Liver (tissue), 9 donors: ENCODE results near the gene ZDHHC8. TPM values are rescaled to one million over a fixed set of nuclear protein-coding genes. Genes with fewer than 3 reads are reported as not detected.

ENCODE experiments used
- DNase-seq: peaks from one replicate; pipeline ENCODE4 v3.0.0-alpha.2; 2017; ENCODE audit warnings: low spot score
- H3K27ac ChIP-seq, 2 donors: one replicate each; pipeline ENCODE4 v1.7.0; 2013; ENCODE audit warnings: inconsistent platforms in 2 of 2, low read length in 2 of 2, control low read depth in 1 of 2, low read depth in 1 of 2, mild to moderate bottlenecking in 1 of 2
- H3K27me3 ChIP-seq, 4 donors: one replicate each; pipeline versions ENCODE4 v1.6.1 to v1.7.0; 2013; ENCODE audit warnings: low read length in 3 of 4, inconsistent platforms in 1 of 4, mild to moderate bottlenecking in 1 of 4, moderate library complexity in 1 of 4; ENCODE audit not compliant: control insufficient read depth in 4 of 4, insufficient read depth in 4 of 4
- H3K36me3 ChIP-seq, 4 donors: one replicate each; pipeline versions ENCODE4 v1.6.1 to v1.7.0; 2013; ENCODE audit warnings: low read length in 3 of 4, mild to moderate bottlenecking in 3 of 4, low read depth in 1 of 4, moderate library complexity in 1 of 4; ENCODE audit not compliant: control insufficient read depth in 4 of 4, insufficient read depth in 3 of 4
- H3K4me1 ChIP-seq, 4 donors: one replicate each; pipeline versions ENCODE4 v1.6.1 to v1.7.0; 2013; ENCODE audit warnings: low read length in 3 of 4, mild to moderate bottlenecking in 3 of 4, moderate library complexity in 1 of 4; ENCODE audit not compliant: control insufficient read depth in 4 of 4, insufficient read depth in 4 of 4
- H3K4me3 ChIP-seq, 3 donors: one replicate each; pipeline versions ENCODE4 v1.6.1 to v1.7.0; 2013; ENCODE audit warnings: low read length in 3 of 3, control low read depth in 1 of 3, low read depth in 1 of 3, mild to moderate bottlenecking in 1 of 3
- H3K9ac ChIP-seq, 2 donors: one replicate each; pipeline ENCODE4 v1.7.0; 2013; ENCODE audit warnings: low read length in 2 of 2, mild to moderate bottlenecking in 2 of 2, moderate library complexity in 2 of 2, control low read depth in 1 of 2, low read depth in 1 of 2
- H3K9me3 ChIP-seq, 4 donors: one replicate each; pipeline versions ENCODE4 v1.6.1 to v1.7.0; 2013; ENCODE audit warnings: low read length in 3 of 4; ENCODE audit not compliant: control insufficient read depth in 4 of 4
- FOXA1 ChIP-seq: IDR thresholded peaks from 2 replicates; pipeline ENCODE4 v1.6.1; 2016; ENCODE audit warnings: antibody characterized with exemption
- FOXA2 ChIP-seq: IDR thresholded peaks from 2 replicates; pipeline ENCODE4 v1.6.1; 2016; ENCODE audit warnings: antibody characterized with exemption
- GABPA ChIP-seq, 2 donors: IDR thresholded peaks in 1 of 2; conservative IDR thresholded peaks in 1 of 2; 2 replicates each; pipeline ENCODE4 v1.6.1; 2016; ENCODE audit warnings: antibody characterized with exemption in 2 of 2, mild to moderate bottlenecking in 1 of 2, moderate library complexity in 1 of 2
- HNF4A ChIP-seq, 2 donors: conservative IDR thresholded peaks; 2 replicates each; pipeline ENCODE4 v1.6.1; 2016; ENCODE audit warnings: antibody characterized with exemption in 2 of 2, mild to moderate bottlenecking in 2 of 2
- HNF4G ChIP-seq: IDR thresholded peaks from 2 replicates; pipeline ENCODE4 v1.6.1; 2016; ENCODE audit warnings: antibody characterized with exemption
- JUND ChIP-seq, 2 donors: IDR thresholded peaks; 2 replicates each; pipeline ENCODE4 v1.6.1; 2016; ENCODE audit warnings: antibody characterized with exemption in 2 of 2
- NR2F2 ChIP-seq: IDR thresholded peaks from 2 replicates; pipeline ENCODE4 v1.6.1; 2016; ENCODE audit warnings: antibody characterized with exemption
- RAD21 ChIP-seq, 2 donors: IDR thresholded peaks; 2 replicates each; pipeline ENCODE4 v1.6.1; 2016; ENCODE audit warnings: antibody characterized with exemption in 2 of 2, mild to moderate bottlenecking in 2 of 2
- RXRA ChIP-seq, 2 donors: IDR thresholded peaks; 2 replicates each; pipeline ENCODE4 v1.6.1; 2017 to 2018; ENCODE audit warnings: antibody characterized with exemption in 2 of 2, mild to moderate bottlenecking in 1 of 2
- YY1 ChIP-seq: IDR thresholded peaks from 2 replicates; pipeline ENCODE4 v1.6.1; 2016; ENCODE audit warnings: antibody characterized with exemption, mild to moderate bottlenecking
- WGBS: extraction: QIAGEN DNeasy Blood & Tissue Kit; methylation state at CpG from one replicate; pipeline ENCODE4 v1.1.7; 2013; 5-methylcytosine and 5-hydroxymethylcytosine counted together
- polyA plus RNA-seq, 2 donors: library from polyadenylated mRNA; stranded (reverse) in 1 of 2; unstranded in 1 of 2; fragments of 200-250 nt in 1 of 2; fragments of >200 nt in 1 of 2; fragmentation: Nextera tagmentation in 1 of 2; extraction: Ambion mirVana in 1 of 2; gene quantifications; one replicate each; pipeline versions ENCODE4 v1.2.1 to v1.2.3, GENCODE V29; 2013 to 2015
- total RNA-seq, 2 donors: library from RNA; depleted of rRNA; stranded (reverse); fragments of >200 nt; gene quantifications; one replicate each; pipeline ENCODE4 v1.2.3, GENCODE V29; 2014
- TF ChIP-seq, protein P1 (sequence below): IDR thresholded peaks from 2 replicates; pipeline ENCODE4 v1.6.1; 2016; ENCODE audit warnings: antibody characterized with exemption
- TF ChIP-seq, protein P2 (sequence below): IDR thresholded peaks from 2 replicates; pipeline ENCODE4 v1.6.1; 2016; ENCODE audit warnings: antibody characterized with exemption, mild to moderate bottlenecking
- TF ChIP-seq, protein P3 (sequence below): IDR thresholded peaks from 2 replicates; pipeline ENCODE4 v1.6.1; 2016; ENCODE audit warnings: antibody characterized with exemption
- TF ChIP-seq, protein P4 (sequence below): IDR thresholded peaks from 2 replicates; pipeline ENCODE4 v1.6.1; 2016; ENCODE audit warnings: antibody characterized with exemption
- TF ChIP-seq, protein P5 (sequence below): fragments of 150-350 bp; IDR thresholded peaks from 2 replicates; pipeline ENCODE4 v1.5.1; 2017; ENCODE audit warnings: improper control_type of control experiment, low read depth, low read length; ENCODE audit not compliant: missing input control
- donor health status: healthy.
- donor health status: healthy.
- donor health status: healthy.
- donor health status: healthy.
- donor health status: healthy.

ZDHHC8 gene
- total and polyA plus RNA-seq, 4 donors, result 2.9 to 11.8 (median 6.8) TPM

DNA sequence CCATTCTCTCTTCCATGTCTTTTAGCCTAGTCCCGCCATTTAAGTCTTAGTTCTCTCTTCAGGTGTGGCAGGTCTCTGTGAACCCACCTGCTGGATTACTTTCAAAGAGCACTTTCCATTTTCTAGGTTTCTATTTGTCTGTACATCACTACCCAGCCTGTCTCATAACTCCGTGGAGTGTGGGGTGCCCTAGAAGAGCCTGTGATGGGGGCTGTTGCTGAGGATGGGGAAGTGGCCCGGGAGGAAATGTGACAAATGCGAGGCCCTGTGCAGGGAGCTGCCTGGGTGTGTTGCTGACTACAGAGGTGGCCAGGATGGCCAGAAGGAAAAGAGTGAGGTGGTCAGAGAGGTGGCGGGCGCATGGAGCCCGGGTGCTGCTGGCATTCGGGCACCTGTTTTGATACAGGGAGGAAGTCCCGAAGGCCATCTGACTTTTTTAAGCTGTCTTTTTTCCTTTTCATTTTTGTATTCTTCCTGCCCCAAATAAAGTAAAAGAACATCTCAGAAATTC, 40.8 kb upstream of the ZDHHC8 start:
- Histone ChIP-seq H3K4me3 (no peak overlapping the region), H3K36me3 (peaks cover 25 to 65% (median 52%) of the 10 kb centered on the region in 4 donors), H3K9me3 (no peaks in the 10 kb centered on the region), H3K9ac (no peak overlapping the region), H3K27me3 (no peaks in the 10 kb centered on the region), H3K27ac (no peak overlapping the region), H3K4me1 (peaks cover 12 to 35% (median 21%) of the 10 kb centered on the region in 4 donors)
- WGBS, result 92% methylated on average over 9 of the region's 9 CpGs
- TF ChIP-seq GABPA (IDR thresholded peaks at IDR 0.05 in 1 of 2, conservative IDR thresholded peaks at IDR 0.05 in 1 of 2), result no peak
- TF ChIP-seq HNF4A (conservative IDR thresholded peaks at IDR 0.05), result no peak
- TF ChIP-seq, protein P1, sequence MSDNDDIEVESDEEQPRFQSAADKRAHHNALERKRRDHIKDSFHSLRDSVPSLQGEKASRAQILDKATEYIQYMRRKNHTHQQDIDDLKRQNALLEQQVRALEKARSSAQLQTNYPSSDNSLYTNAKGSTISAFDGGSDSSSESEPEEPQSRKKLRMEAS, result no peak
- no peak for TF ChIP-seq FOXA1
- TF ChIP-seq, protein P2, sequence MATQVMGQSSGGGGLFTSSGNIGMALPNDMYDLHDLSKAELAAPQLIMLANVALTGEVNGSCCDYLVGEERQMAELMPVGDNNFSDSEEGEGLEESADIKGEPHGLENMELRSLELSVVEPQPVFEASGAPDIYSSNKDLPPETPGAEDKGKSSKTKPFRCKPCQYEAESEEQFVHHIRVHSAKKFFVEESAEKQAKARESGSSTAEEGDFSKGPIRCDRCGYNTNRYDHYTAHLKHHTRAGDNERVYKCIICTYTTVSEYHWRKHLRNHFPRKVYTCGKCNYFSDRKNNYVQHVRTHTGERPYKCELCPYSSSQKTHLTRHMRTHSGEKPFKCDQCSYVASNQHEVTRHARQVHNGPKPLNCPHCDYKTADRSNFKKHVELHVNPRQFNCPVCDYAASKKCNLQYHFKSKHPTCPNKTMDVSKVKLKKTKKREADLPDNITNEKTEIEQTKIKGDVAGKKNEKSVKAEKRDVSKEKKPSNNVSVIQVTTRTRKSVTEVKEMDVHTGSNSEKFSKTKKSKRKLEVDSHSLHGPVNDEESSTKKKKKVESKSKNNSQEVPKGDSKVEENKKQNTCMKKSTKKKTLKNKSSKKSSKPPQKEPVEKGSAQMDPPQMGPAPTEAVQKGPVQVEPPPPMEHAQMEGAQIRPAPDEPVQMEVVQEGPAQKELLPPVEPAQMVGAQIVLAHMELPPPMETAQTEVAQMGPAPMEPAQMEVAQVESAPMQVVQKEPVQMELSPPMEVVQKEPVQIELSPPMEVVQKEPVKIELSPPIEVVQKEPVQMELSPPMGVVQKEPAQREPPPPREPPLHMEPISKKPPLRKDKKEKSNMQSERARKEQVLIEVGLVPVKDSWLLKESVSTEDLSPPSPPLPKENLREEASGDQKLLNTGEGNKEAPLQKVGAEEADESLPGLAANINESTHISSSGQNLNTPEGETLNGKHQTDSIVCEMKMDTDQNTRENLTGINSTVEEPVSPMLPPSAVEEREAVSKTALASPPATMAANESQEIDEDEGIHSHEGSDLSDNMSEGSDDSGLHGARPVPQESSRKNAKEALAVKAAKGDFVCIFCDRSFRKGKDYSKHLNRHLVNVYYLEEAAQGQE, result no peak
- no peak for TF ChIP-seq YY1
- no peak for TF ChIP-seq NR2F2
- TF ChIP-seq, protein P3, sequence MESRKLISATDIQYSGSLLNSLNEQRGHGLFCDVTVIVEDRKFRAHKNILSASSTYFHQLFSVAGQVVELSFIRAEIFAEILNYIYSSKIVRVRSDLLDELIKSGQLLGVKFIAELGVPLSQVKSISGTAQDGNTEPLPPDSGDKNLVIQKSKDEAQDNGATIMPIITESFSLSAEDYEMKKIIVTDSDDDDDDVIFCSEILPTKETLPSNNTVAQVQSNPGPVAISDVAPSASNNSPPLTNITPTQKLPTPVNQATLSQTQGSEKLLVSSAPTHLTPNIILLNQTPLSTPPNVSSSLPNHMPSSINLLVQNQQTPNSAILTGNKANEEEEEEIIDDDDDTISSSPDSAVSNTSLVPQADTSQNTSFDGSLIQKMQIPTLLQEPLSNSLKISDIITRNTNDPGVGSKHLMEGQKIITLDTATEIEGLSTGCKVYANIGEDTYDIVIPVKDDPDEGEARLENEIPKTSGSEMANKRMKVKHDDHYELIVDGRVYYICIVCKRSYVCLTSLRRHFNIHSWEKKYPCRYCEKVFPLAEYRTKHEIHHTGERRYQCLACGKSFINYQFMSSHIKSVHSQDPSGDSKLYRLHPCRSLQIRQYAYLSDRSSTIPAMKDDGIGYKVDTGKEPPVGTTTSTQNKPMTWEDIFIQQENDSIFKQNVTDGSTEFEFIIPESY, result no peak
- TF ChIP-seq, protein P4, sequence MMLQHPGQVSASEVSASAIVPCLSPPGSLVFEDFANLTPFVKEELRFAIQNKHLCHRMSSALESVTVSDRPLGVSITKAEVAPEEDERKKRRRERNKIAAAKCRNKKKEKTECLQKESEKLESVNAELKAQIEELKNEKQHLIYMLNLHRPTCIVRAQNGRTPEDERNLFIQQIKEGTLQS, result no peak
- TF ChIP-seq, protein P5, sequence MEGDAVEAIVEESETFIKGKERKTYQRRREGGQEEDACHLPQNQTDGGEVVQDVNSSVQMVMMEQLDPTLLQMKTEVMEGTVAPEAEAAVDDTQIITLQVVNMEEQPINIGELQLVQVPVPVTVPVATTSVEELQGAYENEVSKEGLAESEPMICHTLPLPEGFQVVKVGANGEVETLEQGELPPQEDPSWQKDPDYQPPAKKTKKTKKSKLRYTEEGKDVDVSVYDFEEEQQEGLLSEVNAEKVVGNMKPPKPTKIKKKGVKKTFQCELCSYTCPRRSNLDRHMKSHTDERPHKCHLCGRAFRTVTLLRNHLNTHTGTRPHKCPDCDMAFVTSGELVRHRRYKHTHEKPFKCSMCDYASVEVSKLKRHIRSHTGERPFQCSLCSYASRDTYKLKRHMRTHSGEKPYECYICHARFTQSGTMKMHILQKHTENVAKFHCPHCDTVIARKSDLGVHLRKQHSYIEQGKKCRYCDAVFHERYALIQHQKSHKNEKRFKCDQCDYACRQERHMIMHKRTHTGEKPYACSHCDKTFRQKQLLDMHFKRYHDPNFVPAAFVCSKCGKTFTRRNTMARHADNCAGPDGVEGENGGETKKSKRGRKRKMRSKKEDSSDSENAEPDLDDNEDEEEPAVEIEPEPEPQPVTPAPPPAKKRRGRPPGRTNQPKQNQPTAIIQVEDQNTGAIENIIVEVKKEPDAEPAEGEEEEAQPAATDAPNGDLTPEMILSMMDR, result no peak
- TF ChIP-seq JUND (IDR thresholded peaks at IDR 0.05), result no peak
- TF ChIP-seq RAD21 (IDR thresholded peaks at IDR 0.05), result no peak
- no peak for TF ChIP-seq HNF4G
- DNase-seq, result no peak

DNA sequence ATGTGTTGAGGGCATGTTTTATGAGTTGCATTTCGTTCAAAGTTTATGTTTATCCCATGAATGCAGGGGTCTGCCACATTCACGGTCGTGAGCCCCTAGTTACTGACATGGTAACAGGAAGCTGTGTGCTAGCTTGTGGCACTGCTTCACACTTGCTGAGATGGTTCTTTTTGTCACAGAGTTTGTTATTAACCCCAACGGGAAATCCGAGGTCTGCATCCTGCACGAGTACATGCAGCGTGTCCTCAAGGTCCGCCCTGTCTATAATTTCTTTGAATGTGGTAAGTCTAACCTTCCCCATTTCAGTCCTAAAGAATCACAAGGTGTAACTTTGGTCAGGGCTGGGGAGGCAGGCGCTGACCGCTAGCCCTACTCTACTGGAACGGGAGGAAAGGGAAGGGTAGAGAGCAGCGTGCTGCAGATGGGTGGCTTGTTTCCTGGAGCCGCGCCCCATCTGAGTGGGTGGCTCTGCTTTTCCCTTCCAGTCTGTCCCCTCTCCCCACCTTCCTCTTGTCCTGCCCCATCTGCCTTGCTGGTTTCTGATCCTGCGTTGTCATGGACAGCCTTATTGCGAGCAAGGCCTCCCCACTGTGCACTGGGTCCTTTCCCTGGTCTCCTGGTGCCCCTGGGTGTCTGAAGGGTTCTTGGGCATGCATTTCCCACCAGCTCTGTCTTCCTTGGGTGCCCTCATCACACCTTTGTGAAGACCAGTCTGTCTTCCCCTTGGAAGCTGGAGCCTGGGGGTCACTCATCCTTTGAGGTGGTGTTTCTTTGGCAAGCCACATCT, 39.7 kb upstream of the ZDHHC8 start:
- no peaks in the 10 kb centered on the region for H3K27me3 ChIP-seq
- no peak for DNase-seq
- no peak overlapping the region for H3K4me3 ChIP-seq
- H3K9ac ChIP-seq, result no peak overlapping the region
- H3K27ac ChIP-seq, result peak overlapping the region in 1 of 2 donors; percentile 4
- peaks cover 12 to 35% (median 20%) of the 10 kb centered on the region in 4 donors for H3K4me1 ChIP-seq
- peaks cover 25 to 61% (median 53%) of the 10 kb centered on the region in 4 donors for H3K36me3 ChIP-seq
- H3K9me3 ChIP-seq, result no peaks in the 10 kb centered on the region
- WGBS, result 93% methylated on average over 16 of the region's 16 CpGs
- no peak for TF ChIP-seq JUND (IDR thresholded peaks at IDR 0.05)
- TF ChIP-seq RAD21 (IDR thresholded peaks at IDR 0.05), result no peak
- TF ChIP-seq RXRA (IDR thresholded peaks at IDR 0.05), result no peak
- no peak for TF ChIP-seq GABPA (IDR thresholded peaks at IDR 0.05 in 1 of 2, conservative IDR thresholded peaks at IDR 0.05 in 1 of 2)
- TF ChIP-seq HNF4G, result no peak
- TF ChIP-seq, protein P5, result no peak
- TF ChIP-seq, protein P1, result no peak
- no peak for TF ChIP-seq FOXA2
- TF ChIP-seq FOXA1, result no peak
- TF ChIP-seq, protein P4, result no peak
